ENCODE results near the gene KIAA1755. TPM values are rescaled to one million over a fixed set of nuclear protein-coding genes. Genes with fewer than 3 reads are reported as not detected.

KIAA1755 gene
- polyA plus RNA-seq, 1 experiment = 2.9 TPM

- no peaks in the 10 kb centered on the region for H3K27me3 ChIP-seq (ENCODE audit: control insufficient read depth, insufficient read depth, low read length)
- POLR2A ChIA-PET = no interaction called here
- no peak for DNase-seq (ENCODE audit: low read depth, low spot score)
- H3K27ac ChIP-seq (ENCODE audit: low read depth, low read length) = no peak overlapping the region
- no peak overlapping the region for H3K4me3 ChIP-seq (ENCODE audit: low read depth, low read length)
- no peak for TF ChIP-seq CTCF (IDR thresholded peaks at IDR 0.05; ENCODE audit: low read depth, low read length)
- CTCF ChIA-PET = interaction anchor here (1.3 to 1.4 kb wide), 2 partner anchors 40 to 123 kb away, joined by 3 read pairs; no protein-coding TSS in a partner anchor
- peaks cover 5% of the 10 kb centered on the region; the same call in 1 of the 2 replicates for H3K9me3 ChIP-seq (ENCODE audit: control insufficient read depth, insufficient read depth, low read length)
Measured at GRCh38 chr20:38180781-38181180, 79.8 kb downstream of the KIAA1755 start.

GRCh38 chr20:38179846-38180245, 80.7 kb downstream of the KIAA1755 start:
- TF ChIP-seq CTCF (IDR thresholded peaks at IDR 0.05; ENCODE audit: low read depth, low read length) = no peak
- no peaks in the 10 kb centered on the region for H3K27me3 ChIP-seq (ENCODE audit: control insufficient read depth, insufficient read depth, low read length)
- no peak overlapping the region for H3K27ac ChIP-seq (ENCODE audit: low read depth, low read length)
- POLR2A ChIA-PET = no interaction called here
- CTCF ChIA-PET = no interaction called here
- DNase-seq (ENCODE audit: low read depth, low spot score) = no peak
- H3K4me3 ChIP-seq (ENCODE audit: low read depth, low read length) = no peak overlapping the region
- H3K9me3 ChIP-seq (ENCODE audit: control insufficient read depth, insufficient read depth, low read length) = peaks cover 5% of the 10 kb centered on the region; the same call in 1 of the 2 replicates

- Histone ChIP-seq H3K27me3 (ENCODE audit: control insufficient read depth, insufficient read depth, low read length) (no peaks in the 10 kb centered on the region), H3K4me3 (ENCODE audit: low read depth, low read length) (no peak overlapping the region), H3K9me3 (ENCODE audit: control insufficient read depth, insufficient read depth, low read length) (peaks cover 5% of the 10 kb centered on the region; the same call in 1 of the 2 replicates), H3K27ac (ENCODE audit: low read depth, low read length) (no peak overlapping the region)
- CTCF ChIA-PET = no interaction called here
- no peak for DNase-seq (ENCODE audit: low read depth, low spot score)
- POLR2A ChIA-PET = no interaction called here
- no peak for TF ChIP-seq CTCF (IDR thresholded peaks at IDR 0.05; ENCODE audit: low read depth, low read length)
Measured at GRCh38 chr20:38178581-38178980, 82.0 kb downstream of the KIAA1755 start.

- no peaks in the 10 kb centered on the region for H3K27me3 ChIP-seq (ENCODE audit: control insufficient read depth, insufficient read depth, low read length)
- DNase-seq (ENCODE audit: low read depth, low spot score) = no peak
- ChIA-PET POLR2A (no interaction called here), CTCF (no interaction called here)
- H3K27ac ChIP-seq (ENCODE audit: low read depth, low read length) = no peak overlapping the region
- TF ChIP-seq CTCF (IDR thresholded peaks at IDR 0.05; ENCODE audit: low read depth, low read length) = no peak
- no peak overlapping the region for H3K4me3 ChIP-seq (ENCODE audit: low read depth, low read length)
- peaks cover 5% of the 10 kb centered on the region; the same call in 1 of the 2 replicates for H3K9me3 ChIP-seq (ENCODE audit: control insufficient read depth, insufficient read depth, low read length)
Measured at GRCh38 chr20:38178065-38178491, 82.5 kb downstream of the KIAA1755 start.

- H3K27ac ChIP-seq (ENCODE audit: low read depth, low read length) = no peak overlapping the region
- ChIA-PET POLR2A (no interaction called here), CTCF (interaction anchor here (2.0 kb wide), 1 partner anchor 120 kb away, joined by 17 read pairs; no protein-coding TSS in a partner anchor)
- H3K9me3 ChIP-seq (ENCODE audit: control insufficient read depth, insufficient read depth, low read length) = peaks cover under 1% of the 10 kb centered on the region; the same call in 1 of the 2 replicates
- DNase-seq (ENCODE audit: low read depth, low spot score) = no peak
- H3K27me3 ChIP-seq (ENCODE audit: control insufficient read depth, insufficient read depth, low read length) = no peaks in the 10 kb centered on the region
- H3K4me3 ChIP-seq (ENCODE audit: low read depth, low read length) = no peak overlapping the region
- no peak for TF ChIP-seq CTCF (IDR thresholded peaks at IDR 0.05; ENCODE audit: low read depth, low read length)
Measured at GRCh38 chr20:38177201-38177600, 83.3 kb downstream of the KIAA1755 start.
